Fibroblast of villous mesenchyme (primary cell): ENCODE measurements around the gene MTO1. TPM values are rescaled to one million over a fixed set of nuclear protein-coding genes. Genes with fewer than 3 reads are reported as not detected.
"Not testable (repeated sequence)": the region's sequence is repeated elsewhere in the genome, so short reads cannot be mapped to it uniquely, and the experiment has no call there.

Experiments used
- DNase-seq: peaks from one replicate; pipeline ENCODE4 v3.0.0-alpha.2; 2010; ENCODE audit warnings: low read depth
- H3K4me3 ChIP-seq: 2 replicates; pipeline ENCODE4 v1.5.1; 2011; ENCODE audit warnings: low read depth, mild to moderate bottlenecking, low read length
- total RNA-seq: library from RNA; depleted of rRNA; stranded (reverse); fragments of >200 nt; gene quantifications from 2 replicates; pipeline ENCODE4 v1.2.3, GENCODE V29; 2012
- TF ChIP-seq, protein P1 (sequence below): IDR thresholded peaks from 2 replicates; pipeline ENCODE4 v1.5.1; 2012; ENCODE audit warnings: low read depth, mild to moderate bottlenecking, low read length; ENCODE audit not compliant: insufficient read depth

The MTO1 gene
- total RNA-seq, 1 donor = 59.2 TPM

GRCh38 chr6:73513496-73513854 lies 51.9 kb downstream of the MTO1 start:
- H3K4me3 ChIP-seq = no peak overlapping the region
- TF ChIP-seq, protein P1, sequence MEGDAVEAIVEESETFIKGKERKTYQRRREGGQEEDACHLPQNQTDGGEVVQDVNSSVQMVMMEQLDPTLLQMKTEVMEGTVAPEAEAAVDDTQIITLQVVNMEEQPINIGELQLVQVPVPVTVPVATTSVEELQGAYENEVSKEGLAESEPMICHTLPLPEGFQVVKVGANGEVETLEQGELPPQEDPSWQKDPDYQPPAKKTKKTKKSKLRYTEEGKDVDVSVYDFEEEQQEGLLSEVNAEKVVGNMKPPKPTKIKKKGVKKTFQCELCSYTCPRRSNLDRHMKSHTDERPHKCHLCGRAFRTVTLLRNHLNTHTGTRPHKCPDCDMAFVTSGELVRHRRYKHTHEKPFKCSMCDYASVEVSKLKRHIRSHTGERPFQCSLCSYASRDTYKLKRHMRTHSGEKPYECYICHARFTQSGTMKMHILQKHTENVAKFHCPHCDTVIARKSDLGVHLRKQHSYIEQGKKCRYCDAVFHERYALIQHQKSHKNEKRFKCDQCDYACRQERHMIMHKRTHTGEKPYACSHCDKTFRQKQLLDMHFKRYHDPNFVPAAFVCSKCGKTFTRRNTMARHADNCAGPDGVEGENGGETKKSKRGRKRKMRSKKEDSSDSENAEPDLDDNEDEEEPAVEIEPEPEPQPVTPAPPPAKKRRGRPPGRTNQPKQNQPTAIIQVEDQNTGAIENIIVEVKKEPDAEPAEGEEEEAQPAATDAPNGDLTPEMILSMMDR = no peak
- DNase-seq = no peak

DNA sequence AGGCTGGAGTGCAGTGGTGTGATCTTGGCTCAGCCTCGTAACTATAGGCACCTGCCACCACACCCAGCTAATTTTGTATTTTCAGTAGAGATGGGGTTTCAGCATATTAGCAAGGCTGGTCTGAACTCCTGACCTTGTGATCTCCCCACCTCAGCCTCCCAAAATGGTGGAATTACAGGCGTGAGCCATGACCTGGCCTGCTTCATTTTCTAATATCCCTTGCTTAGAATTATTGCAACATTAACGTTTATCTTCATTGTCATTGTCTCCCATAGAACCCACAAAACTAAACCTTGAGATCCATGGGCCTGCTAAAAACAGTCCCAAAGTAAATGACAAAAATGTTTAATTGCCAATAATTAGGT lies 53.2 kb downstream of the MTO1 start:
- no peak for DNase-seq
- TF ChIP-seq, protein P1 = no peak
- H3K4me3 ChIP-seq = no peak overlapping the region

DNA sequence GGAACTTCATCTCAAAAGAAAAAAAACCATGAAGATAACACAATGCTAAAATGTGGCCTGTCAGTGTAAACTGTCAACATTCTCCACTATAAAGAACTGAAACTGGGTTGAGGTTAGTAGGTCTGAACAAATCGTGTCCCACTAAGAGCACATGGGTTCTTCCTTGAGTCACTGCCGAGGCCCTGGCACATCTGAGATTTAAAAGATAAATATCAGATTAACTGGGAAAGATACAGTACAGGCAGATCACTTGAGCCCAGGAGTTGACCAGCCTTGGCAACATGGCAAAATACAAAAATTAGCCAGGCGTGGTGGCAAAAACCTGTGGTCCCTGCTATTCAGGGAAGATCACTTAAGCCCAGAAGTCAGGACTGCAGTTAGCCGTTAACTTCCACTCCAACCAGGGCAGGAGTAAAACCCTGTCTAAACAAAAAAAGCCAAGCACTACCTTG lies 53.7 kb downstream of the MTO1 start:
- TF ChIP-seq, protein P1 = no peak
- H3K4me3 ChIP-seq = no peak overlapping the region
- DNase-seq = peak; percentile 29

DNA sequence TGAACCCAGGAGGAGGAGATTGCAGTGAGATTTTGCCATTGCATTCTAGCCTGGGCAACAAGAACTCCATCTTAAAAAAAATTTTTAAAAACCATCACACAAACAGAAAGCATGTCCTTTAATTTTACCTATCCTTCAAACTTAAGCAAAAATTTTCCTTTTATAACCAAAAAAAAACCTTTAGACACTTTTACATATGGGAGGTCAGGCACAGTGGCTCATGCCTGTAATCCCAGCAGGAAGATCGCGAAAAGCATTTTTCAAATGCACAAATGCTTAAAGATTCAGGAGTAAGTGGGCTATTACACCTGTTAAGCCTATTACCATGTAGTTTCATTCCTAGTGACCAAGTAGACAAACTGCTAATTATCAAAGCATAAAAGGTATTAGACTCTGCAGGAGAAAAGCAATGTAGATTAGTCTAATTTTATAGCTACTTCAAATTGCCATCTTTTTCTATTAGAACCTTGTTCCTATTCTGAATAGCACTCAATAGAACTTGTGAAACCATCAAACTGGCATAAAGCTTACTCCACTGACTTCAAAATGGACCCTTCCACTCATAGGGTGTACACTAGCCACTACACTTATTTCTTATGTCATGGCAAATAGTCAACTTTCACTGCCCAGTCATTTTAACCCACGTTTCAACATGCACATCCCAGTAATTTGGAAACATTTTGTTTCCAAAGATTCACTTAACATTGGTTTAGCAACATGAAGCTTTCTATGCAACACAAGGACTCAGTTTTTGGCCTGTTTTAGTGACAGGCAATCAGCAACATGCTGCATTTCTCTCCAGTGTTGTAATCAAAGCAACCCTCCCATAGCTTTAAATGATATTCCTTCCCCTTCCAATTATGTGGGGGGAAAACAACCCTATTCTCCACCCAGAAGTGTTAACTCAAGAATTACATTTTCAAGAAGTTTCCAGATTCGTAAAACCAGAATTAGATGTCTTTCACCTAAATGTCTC lies 55.3 kb downstream of the MTO1 start:
- TF ChIP-seq, protein P1 = no peak
- H3K4me3 ChIP-seq = peak overlapping the region; percentile 49
- DNase-seq = no peak

- H3K4me3 ChIP-seq = peak overlapping the region; percentile 80
- not testable (repeated sequence) for DNase-seq
Measured at GRCh38 chr6:73518100-73518981, 56.8 kb downstream of the MTO1 start.

- DNase-seq = not testable (repeated sequence)
- H3K4me3 ChIP-seq = peak overlapping the region; percentile 80
Measured at GRCh38 chr6:73518982-73519881, 57.7 kb downstream of the MTO1 start.

- DNase-seq = peak; percentile 82
- peak overlapping the region; percentile 80 for H3K4me3 ChIP-seq
- TF ChIP-seq, protein P1 = no peak
Measured at GRCh38 chr6:73519926-73520687, 58.6 kb downstream of the MTO1 start.
